Left ventricle myocardium inferior (tissue), 1 donor: ENCODE measurements around the gene MRO. TPM values are rescaled to one million over a fixed set of nuclear protein-coding genes. Genes with fewer than 3 reads are reported as not detected.
"Not testable (repeated sequence)": the region's sequence is repeated elsewhere in the genome, so short reads cannot be mapped to it uniquely, and the experiment has no call there.

ENCODE experiments used
- DNase-seq: peaks from one replicate; pipeline ENCODE4 v3.0.0-alpha.2; 2020
- H3K27ac ChIP-seq: fragments of 200-600 bp; replicated peaks from 2 replicates; pipeline ENCODE4 v1.8.0; 2021
- H3K27me3 ChIP-seq: fragments of 200-600 bp; 2 replicates; pipeline ENCODE4 v1.8.0; 2021; ENCODE audit warnings: low read depth
- H3K36me3 ChIP-seq: fragments of 200-600 bp; 2 replicates; pipeline ENCODE4 v1.8.0; 2021
- H3K4me1 ChIP-seq: fragments of 200-600 bp; 2 replicates; pipeline ENCODE4 v1.8.0; 2021
- H3K4me3 ChIP-seq: fragments of 200-600 bp; 2 replicates; pipeline ENCODE4 v1.8.0; 2021; ENCODE audit warnings: mild to moderate bottlenecking, moderate library complexity
- H3K9me3 ChIP-seq: fragments of 200-600 bp; replicated peaks from 2 replicates; pipeline ENCODE4 v1.8.0; 2021
- CTCF ChIP-seq: fragments of 200-600 bp; IDR thresholded peaks from 2 replicates; pipeline ENCODE4 v1.8.0; 2021; ENCODE audit warnings: antibody characterized with exemption, mild to moderate bottlenecking, borderline replicate concordance
- intact Hi-C: fragments of 100-400 bp; cut with micrococcal nuclease; formaldehyde crosslinking; loops from one replicate; pipeline ENCODE4 v1.11.0; 2022
- total RNA-seq: library from RNA; stranded (reverse); fragmentation: NEBNext Ultra II Directional; extraction: Animal tissue kit (Norgen Biotek cat#: 25700); gene quantifications from one replicate; pipeline ENCODE4 v1.2.1, GENCODE V29; 2021
- donor health status: DM: no; HTN: yes; CAD: no; lungs with severe emphysema.

MRO gene
- total RNA-seq, 1 donor from 2014 or later, result 3.8 TPM

GRCh38 chr18:50786864-50787263, 33.0 kb downstream of the MRO start:
- Histone ChIP-seq H3K27me3 (peaks cover 8% of the 10 kb centered on the region), H3K4me1 (no peaks in the 10 kb centered on the region), H3K4me3 (no peak overlapping the region), H3K27ac (no peak overlapping the region), H3K36me3 (no peaks in the 10 kb centered on the region), H3K9me3 (no peaks in the 10 kb centered on the region)
- intact Hi-C loops, result no loop called here
- DNase-seq, result no peak
- TF ChIP-seq CTCF, result no peak

- no peak overlapping the region for H3K27ac ChIP-seq
- no peak for DNase-seq
- no peaks in the 10 kb centered on the region for H3K4me1 ChIP-seq
- no peaks in the 10 kb centered on the region for H3K36me3 ChIP-seq
- no peak for TF ChIP-seq CTCF
- no peak overlapping the region for H3K4me3 ChIP-seq
- intact Hi-C loops, result loop anchor here (5.0 kb wide), 1 partner anchor 276 kb away; no protein-coding TSS in a partner anchor
- no peaks in the 10 kb centered on the region for H3K27me3 ChIP-seq
- no peaks in the 10 kb centered on the region for H3K9me3 ChIP-seq
Measured at GRCh38 chr18:50783553-50783952, 36.3 kb downstream of the MRO start.

DNA sequence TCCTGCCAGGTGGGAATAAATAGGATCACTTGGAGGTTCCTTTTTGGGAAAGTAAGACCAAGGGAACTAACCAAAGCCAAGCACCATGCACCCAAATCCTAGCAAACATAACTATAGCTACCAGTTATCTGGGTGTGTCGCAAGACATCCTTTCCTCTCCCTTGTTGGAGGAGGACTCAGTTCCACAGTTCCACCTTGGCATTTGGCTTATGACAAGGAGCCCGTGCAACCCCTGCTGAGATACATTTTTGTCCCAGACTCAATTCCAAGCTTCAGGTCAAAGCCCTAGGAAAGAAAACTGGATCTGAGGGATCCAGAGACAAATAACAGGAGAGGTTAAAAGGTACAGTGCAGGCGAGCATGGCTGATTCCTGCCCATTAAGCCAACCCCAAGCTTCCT, 40.8 kb downstream of the MRO start:
- H3K4me1 ChIP-seq, H3K27me3 ChIP-seq, intact Hi-C loops, H3K9me3 ChIP-seq, H3K4me3 ChIP-seq, H3K36me3 ChIP-seq, DNase-seq, H3K27ac ChIP-seq: not testable (repeated sequence)

DNA sequence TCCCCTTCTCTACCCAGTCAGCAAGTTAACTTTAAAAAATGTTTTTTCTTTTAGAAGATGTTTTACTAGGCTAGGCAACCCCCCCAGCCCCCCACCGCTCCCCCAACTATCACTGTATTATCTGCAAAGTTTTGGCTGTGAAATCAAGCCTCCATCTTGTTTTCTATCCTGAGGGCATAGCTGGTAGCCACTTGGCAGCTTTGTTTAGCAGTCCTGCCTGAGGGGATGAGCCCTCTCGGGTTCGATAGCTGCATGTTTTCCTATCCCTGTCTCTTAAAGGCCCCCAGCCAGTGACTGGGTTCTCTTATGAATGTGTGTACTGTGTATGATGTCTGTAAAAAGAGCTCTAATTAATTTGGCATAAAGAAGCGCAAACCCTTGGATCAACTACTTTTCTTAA, 43.4 kb downstream of the MRO start:
- Histone ChIP-seq H3K4me3 (no peak overlapping the region), H3K9me3 (no peaks in the 10 kb centered on the region), H3K27ac (no peak overlapping the region), H3K36me3 (no peaks in the 10 kb centered on the region), H3K4me1 (no peaks in the 10 kb centered on the region), H3K27me3 (peaks cover 4% of the 10 kb centered on the region)
- DNase-seq, result no peak
- intact Hi-C loops, result no loop called here
- TF ChIP-seq CTCF, result no peak

DNA sequence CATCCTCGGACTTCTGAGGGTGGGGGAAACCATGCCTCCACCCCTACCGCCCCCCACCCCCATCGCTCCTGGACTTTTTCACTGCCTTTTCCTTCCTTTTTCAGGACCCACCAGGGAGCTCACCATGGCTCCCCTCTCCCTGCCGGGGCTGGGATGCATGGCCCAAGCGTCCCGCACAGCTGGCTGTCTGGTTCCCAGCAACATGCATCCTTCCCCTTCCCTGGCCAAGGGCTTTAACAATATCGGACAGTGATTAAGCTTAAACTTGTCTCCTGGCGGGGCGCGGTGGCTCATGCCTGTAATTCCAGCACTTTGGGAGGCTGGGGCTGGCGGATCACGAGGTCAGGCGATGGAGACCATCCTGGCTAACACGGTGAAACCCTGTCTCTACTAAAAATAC, 44.1 kb downstream of the MRO start:
- peaks cover 4% of the 10 kb centered on the region for H3K27me3 ChIP-seq
- intact Hi-C loops, result no loop called here
- no peak for DNase-seq
- peaks cover 4% of the 10 kb centered on the region for H3K9me3 ChIP-seq
- no peak overlapping the region for H3K4me3 ChIP-seq
- H3K4me1 ChIP-seq, result no peaks in the 10 kb centered on the region
- H3K36me3 ChIP-seq, result no peaks in the 10 kb centered on the region
- H3K27ac ChIP-seq, result no peak overlapping the region
- TF ChIP-seq CTCF, result no peak

DNA sequence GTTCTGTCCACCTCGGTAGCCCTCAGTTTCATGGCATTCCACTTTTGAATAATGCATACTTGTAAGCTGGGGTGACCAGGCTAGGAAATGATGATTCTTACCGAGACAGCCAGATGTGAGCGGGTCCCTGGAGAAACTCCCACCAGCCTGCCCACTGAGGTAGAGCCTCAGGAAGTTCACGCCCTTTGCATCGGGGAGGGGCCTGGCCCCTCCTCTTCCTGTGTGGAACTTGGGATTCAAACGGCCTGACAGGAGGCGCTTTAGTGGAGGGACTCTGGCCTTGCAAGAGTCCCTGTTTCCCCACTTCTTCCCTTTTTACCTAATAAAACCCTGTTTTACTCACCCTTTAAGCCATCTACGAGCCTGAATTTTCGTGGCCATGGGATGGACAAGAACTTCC, 44.6 kb downstream of the MRO start:
- TF ChIP-seq CTCF, result no peak
- intact Hi-C loops, result no loop called here
- H3K36me3 ChIP-seq, result no peaks in the 10 kb centered on the region
- H3K4me3 ChIP-seq, result no peak overlapping the region
- peaks cover 9% of the 10 kb centered on the region for H3K9me3 ChIP-seq
- no peak overlapping the region for H3K27ac ChIP-seq
- peaks cover 4% of the 10 kb centered on the region for H3K27me3 ChIP-seq
- DNase-seq, result no peak
- H3K4me1 ChIP-seq, result no peaks in the 10 kb centered on the region
